ENCODE data around the gene TCF21.
"Not testable (repeated sequence)": the region's sequence is repeated elsewhere in the genome, so short reads cannot be mapped to it uniquely, and the experiment has no call there.

The TCF21 gene

GRCh38 chr6:133923938-133924593, 35.2 kb downstream of the TCF21 start:
- DNase-seq (ENCODE audit: low read depth), result peak; percentile 3

- DNase-seq (ENCODE audit: low read depth), result not testable (repeated sequence)
Observed at GRCh38 chr6:133931221-133931620, 42.3 kb downstream of the TCF21 start.

- not testable (repeated sequence) for DNase-seq (ENCODE audit: low read depth)
Observed at GRCh38 chr6:133936352-133936751, 47.4 kb downstream of the TCF21 start.

GRCh38 chr6:133937909-133938308, 49.0 kb downstream of the TCF21 start:
- no peak for DNase-seq (ENCODE audit: low read depth)

- no peak for DNase-seq (ENCODE audit: low read depth)
Observed at GRCh38 chr6:133938533-133938932, 49.6 kb downstream of the TCF21 start.

GRCh38 chr6:133939778-133940667, 51.1 kb downstream of the TCF21 start:
- no peak for DNase-seq (ENCODE audit: low read depth)
